H9 (cell line): ENCODE results near the gene RBM48. TPM values are rescaled to one million over a fixed set of nuclear protein-coding genes. Genes with fewer than 3 reads are reported as not detected.

ENCODE experiments used
- DNase-seq: peaks from one replicate; pipeline ENCODE4 v3.0.0-alpha.2; 2017
- H2AFZ ChIP-seq: one replicate; pipeline ENCODE4 v1.6.1; 2013; ENCODE audit warnings: mild to moderate bottlenecking, low read length, control low read depth, moderate library complexity
- H2AK5ac ChIP-seq: 2 replicates; pipeline ENCODE4 v1.6.1; 2013; ENCODE audit warnings: low read length, control low read depth, mixed read lengths; ENCODE audit not compliant: insufficient read length
- H2BK120ac ChIP-seq: one replicate; pipeline ENCODE4 v1.6.1; 2013; ENCODE audit warnings: low read depth, mild to moderate bottlenecking, low read length, control low read depth, inconsistent platforms; ENCODE audit not compliant: poor library complexity, severe bottlenecking
- H2BK12ac ChIP-seq: 2 replicates; pipeline ENCODE4 v1.6.1; 2013; ENCODE audit warnings: low read length, control low read depth, mixed read lengths, low read depth; ENCODE audit not compliant: insufficient read length
- H2BK15ac ChIP-seq: 2 replicates; pipeline ENCODE4 v1.6.1; 2013; ENCODE audit warnings: low read depth, low read length, control low read depth
- H2BK20ac ChIP-seq: one replicate; pipeline ENCODE4 v1.6.1; 2013; ENCODE audit warnings: low read depth, mild to moderate bottlenecking, low read length, control low read depth, inconsistent platforms; ENCODE audit not compliant: poor library complexity, severe bottlenecking
- H2BK5ac ChIP-seq: 2 replicates; pipeline ENCODE4 v1.6.1; 2013; ENCODE audit warnings: low read length, control low read depth, mixed read lengths; ENCODE audit not compliant: insufficient read length
- H3K14ac ChIP-seq: 2 replicates; pipeline ENCODE4 v1.6.1; 2013; ENCODE audit warnings: low read length, control low read depth; ENCODE audit not compliant: insufficient read depth
- H3K18ac ChIP-seq: 2 replicates; pipeline ENCODE4 v1.6.1; 2013; ENCODE audit warnings: low read depth, mild to moderate bottlenecking, mixed read lengths, low read length, control low read depth; ENCODE audit not compliant: insufficient read length
- H3K23ac ChIP-seq: 2 replicates; pipeline ENCODE4 v1.6.1; 2013; ENCODE audit warnings: low read length, control low read depth, mixed read lengths, low read depth; ENCODE audit not compliant: insufficient read length
- H3K23me2 ChIP-seq: 2 replicates; pipeline ENCODE4 v1.6.1; 2013; ENCODE audit warnings: low read depth, mild to moderate bottlenecking, mixed read lengths, low read length, control low read depth; ENCODE audit not compliant: insufficient read length, poor library complexity, severe bottlenecking
- H3K27ac ChIP-seq: 2 replicates; pipeline ENCODE4 v1.5.1; 2013; ENCODE audit warnings: low read length, control low read depth, mixed read lengths, low read depth; ENCODE audit not compliant: insufficient read length
- H3K27me3 ChIP-seq: 2 replicates; pipeline ENCODE4 v1.6.1; 2013; ENCODE audit warnings: low read length, control low read depth, inconsistent platforms; ENCODE audit not compliant: insufficient read depth
- H3K4ac ChIP-seq: 2 replicates; pipeline ENCODE4 v1.6.1; 2013; ENCODE audit warnings: low read depth, mild to moderate bottlenecking, control low read depth, inconsistent platforms, low read length, moderate library complexity
- H3K4me1 ChIP-seq: 2 replicates; pipeline ENCODE4 v1.6.1; 2013; ENCODE audit warnings: low read length, control low read depth, inconsistent platforms; ENCODE audit not compliant: insufficient read depth
- H3K4me2 ChIP-seq: 2 replicates; pipeline ENCODE4 v1.6.1; 2013; ENCODE audit warnings: low read length, control low read depth, mixed read lengths; ENCODE audit not compliant: insufficient read length, insufficient read depth
- H3K56ac ChIP-seq: 2 replicates; pipeline ENCODE4 v1.6.1; 2013; ENCODE audit warnings: low read depth, mild to moderate bottlenecking, mixed read lengths, low read length, control low read depth; ENCODE audit not compliant: insufficient read length
- H3K79me1 ChIP-seq: 2 replicates; pipeline ENCODE4 v1.6.1; 2013; ENCODE audit warnings: low read depth, mild to moderate bottlenecking, moderate library complexity, low read length, control low read depth, inconsistent platforms; ENCODE audit not compliant: insufficient read depth, poor library complexity, severe bottlenecking
- H3K79me2 ChIP-seq: 2 replicates; pipeline ENCODE4 v1.6.1; 2013; ENCODE audit warnings: low read length, control low read depth, inconsistent platforms; ENCODE audit not compliant: insufficient read depth
- H3K9ac ChIP-seq: 2 replicates; pipeline ENCODE4 v1.6.1; 2013; ENCODE audit warnings: low read length, control low read depth, mixed read lengths; ENCODE audit not compliant: insufficient read length; ENCODE audit errors: extremely low read depth
- H3K9me3 ChIP-seq: one replicate; pipeline ENCODE4 v1.6.1; 2013; ENCODE audit warnings: low read depth, low read length, inconsistent platforms; ENCODE audit not compliant: control insufficient read depth
- H3T11ph ChIP-seq: one replicate; pipeline ENCODE4 v1.6.1; 2013; ENCODE audit warnings: mild to moderate bottlenecking, low read length, control low read depth, inconsistent platforms
- H4K20me1 ChIP-seq: one replicate; pipeline ENCODE4 v1.6.1; 2013; ENCODE audit not compliant: control insufficient read depth, insufficient read length, insufficient read depth
- H4K5ac ChIP-seq: 2 replicates; pipeline ENCODE4 v1.6.1; 2013; ENCODE audit warnings: low read depth, mild to moderate bottlenecking, mixed read lengths, low read length, control low read depth; ENCODE audit not compliant: insufficient read length
- H4K8ac ChIP-seq: replicated peaks from 2 replicates; pipeline ENCODE4 v1.6.1; 2013; ENCODE audit warnings: low read length, control low read depth, mixed read lengths, low read depth; ENCODE audit not compliant: insufficient read length
- H4K91ac ChIP-seq: 2 replicates; pipeline ENCODE4 v1.6.1; 2013; ENCODE audit warnings: low read depth, mild to moderate bottlenecking, moderate library complexity, mixed read lengths, low read length, control low read depth; ENCODE audit not compliant: insufficient read length
- H3K27ac Mint-ChIP-seq, 3 experiments: 2 replicates in 2 of 3; 3 replicates in 1 of 3; pipeline ENCODE4 v1.8.0; 2020 to 2021; ENCODE audit warnings: mixed read lengths in 3 of 3, mild to moderate bottlenecking in 1 of 3, moderate library complexity in 1 of 3
- H3K27me3 Mint-ChIP-seq: 2 replicates; pipeline ENCODE4 v1.8.0; 2021; ENCODE audit warnings: low read depth, mild to moderate bottlenecking, moderate library complexity, mixed read lengths
- H3K36me3 Mint-ChIP-seq, 3 experiments: 2 replicates in 2 of 3; 3 replicates in 1 of 3; pipeline ENCODE4 v1.8.0; 2020 to 2021; ENCODE audit warnings: low read depth in 3 of 3, mixed read lengths in 3 of 3; ENCODE audit not compliant: insufficient read depth in 1 of 3
- H3K4me1 Mint-ChIP-seq, 2 experiments: 2 replicates each; pipeline ENCODE4 v1.8.0; 2020; ENCODE audit warnings: mixed read lengths in 2 of 2
- H3K4me3 Mint-ChIP-seq, 2 experiments: 2 replicates in 1 of 2; 3 replicates in 1 of 2; pipeline ENCODE4 v1.8.0; 2020 to 2021; ENCODE audit warnings: mild to moderate bottlenecking in 2 of 2, mixed read lengths in 2 of 2, moderate library complexity in 1 of 2
- H3K9me3 Mint-ChIP-seq, 2 experiments: 2 replicates in 1 of 2; 3 replicates in 1 of 2; pipeline ENCODE4 v1.8.0; 2020; ENCODE audit warnings: mild to moderate bottlenecking in 2 of 2, mixed read lengths in 2 of 2, moderate library complexity in 1 of 2
- CTCF ChIP-seq: fragments of 200-600 bp; sonication (generic); conservative IDR thresholded peaks from 3 replicates; pipeline ENCODE4 v1.8.0; 2021; ENCODE audit warnings: antibody characterized with exemption, mild to moderate bottlenecking
- WGBS: extraction: QIAGEN DNeasy Blood & Tissue Kit; methylation state at CpG from one replicate; pipeline ENCODE4 v1.1.7; 2013; ENCODE audit warnings: missing lambda C conversion rate, low lambda C conversion rate, mixed read lengths; ENCODE audit not compliant: insufficient read length; ENCODE audit errors: extremely low coverage; 5-methylcytosine and 5-hydroxymethylcytosine counted together
- total RNA-seq: library from RNA; stranded (reverse); gene quantifications from 2 replicates; pipeline ENCODE4 v1.2.1, GENCODE V29; 2021

Gene RBM48
- total RNA-seq, 1 experiment from 2014 or later = 12.5 TPM

GRCh38 chr7:92489634-92490033 lies 39.0 kb upstream of the RBM48 start:
- no peak overlapping the region for H2BK120ac ChIP-seq
- no CpG with 5 or more reads among the region's 1 CpG for WGBS
- H3K4me3 Mint-ChIP-seq = no peak overlapping the region

More at GRCh38 chr7:92489634-92490033, 39.0 kb upstream of the RBM48 start:
- Histone ChIP-seq H3K56ac (no peak overlapping the region), H3K27me3 (no peaks in the 10 kb centered on the region), H3K4ac (no peak overlapping the region), H3K27ac (no peak overlapping the region), H3K4me2 (no peak overlapping the region), H2BK5ac (no peak overlapping the region), H4K5ac (no peak overlapping the region), H4K91ac (no peak overlapping the region), H3T11ph (no peak overlapping the region), H3K9ac (no peak overlapping the region), H3K14ac (no peak overlapping the region), H4K8ac (no peak overlapping the region), H2BK12ac (no peak overlapping the region), H3K79me1 (no peaks in the 10 kb centered on the region), H2AK5ac (no peak overlapping the region), H2AFZ (no peak overlapping the region), H3K4me1 (no peaks in the 10 kb centered on the region), H3K9me3 (no peaks in the 10 kb centered on the region), H3K18ac (no peak overlapping the region), H2BK20ac (no peak overlapping the region), H3K79me2 (no peaks in the 10 kb centered on the region), H4K20me1 (no peaks in the 10 kb centered on the region), H3K23ac (no peak overlapping the region), H3K23me2 (no peaks in the 10 kb centered on the region), H2BK15ac (no peak overlapping the region)
- Mint-ChIP-seq H3K4me1 (no peaks in the 10 kb centered on the region), H3K27me3 (no peaks in the 10 kb centered on the region), H3K9me3 (no peaks in the 10 kb centered on the region), H3K36me3 (peaks cover 17 to 57% (median 53%) of the 10 kb centered on the region in 3 experiments; a peak in 6 of 7 replicates), H3K27ac (no peak overlapping the region)
- TF ChIP-seq CTCF = no peak
- DNase-seq = no peak
